HPDE6-E6E7 (cell line): ENCODE measurements around the gene UST.

Source experiments
- DNase-seq: peaks from one replicate; pipeline ENCODE4 v3.0.0; 2011; ENCODE audit warnings: missing footprints; ENCODE audit errors: extremely low spot score

UST gene

DNA sequence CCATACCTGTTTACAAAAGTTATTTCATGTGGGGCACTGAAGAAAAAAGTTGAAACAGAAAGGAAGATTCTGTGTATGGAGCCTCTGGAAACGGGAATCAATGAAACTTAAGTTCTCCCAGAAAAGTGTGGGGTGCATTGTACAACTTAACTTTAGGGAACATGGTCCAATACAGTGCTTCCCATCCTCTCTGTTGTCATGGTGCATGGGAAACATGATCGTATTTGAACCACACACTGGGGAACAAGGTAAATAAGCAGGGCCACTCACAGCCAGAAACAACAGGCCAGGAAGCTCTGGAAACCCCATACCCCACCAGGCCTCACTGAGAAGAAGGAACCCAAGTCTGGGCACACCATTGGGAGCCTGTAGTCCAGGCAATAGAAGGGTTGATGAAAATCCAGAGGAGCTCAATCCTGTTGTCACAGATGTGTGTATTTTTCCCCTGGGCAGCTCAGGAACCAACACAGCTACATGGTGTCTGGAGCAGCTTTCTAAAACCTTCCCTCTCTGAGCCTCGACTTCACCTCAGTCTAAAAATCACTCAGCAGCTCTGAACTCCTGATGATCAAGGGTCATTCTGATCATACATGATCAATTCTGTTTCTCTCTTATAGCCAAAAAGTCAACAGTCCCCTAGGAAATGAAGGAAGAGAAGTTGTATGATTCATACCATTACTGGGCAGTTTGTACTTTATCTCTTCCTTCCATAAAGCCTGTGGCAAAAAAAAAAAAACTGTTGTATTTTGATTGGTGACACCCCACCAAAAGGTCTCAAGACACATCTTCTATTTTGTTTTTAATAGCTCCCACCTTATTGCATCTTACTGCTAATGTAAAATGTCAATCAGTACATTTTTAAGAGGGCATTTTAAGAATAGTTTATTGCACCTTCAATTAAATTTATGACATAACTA is 372.2 kb downstream of the UST start:
- no peak for DNase-seq

DNA sequence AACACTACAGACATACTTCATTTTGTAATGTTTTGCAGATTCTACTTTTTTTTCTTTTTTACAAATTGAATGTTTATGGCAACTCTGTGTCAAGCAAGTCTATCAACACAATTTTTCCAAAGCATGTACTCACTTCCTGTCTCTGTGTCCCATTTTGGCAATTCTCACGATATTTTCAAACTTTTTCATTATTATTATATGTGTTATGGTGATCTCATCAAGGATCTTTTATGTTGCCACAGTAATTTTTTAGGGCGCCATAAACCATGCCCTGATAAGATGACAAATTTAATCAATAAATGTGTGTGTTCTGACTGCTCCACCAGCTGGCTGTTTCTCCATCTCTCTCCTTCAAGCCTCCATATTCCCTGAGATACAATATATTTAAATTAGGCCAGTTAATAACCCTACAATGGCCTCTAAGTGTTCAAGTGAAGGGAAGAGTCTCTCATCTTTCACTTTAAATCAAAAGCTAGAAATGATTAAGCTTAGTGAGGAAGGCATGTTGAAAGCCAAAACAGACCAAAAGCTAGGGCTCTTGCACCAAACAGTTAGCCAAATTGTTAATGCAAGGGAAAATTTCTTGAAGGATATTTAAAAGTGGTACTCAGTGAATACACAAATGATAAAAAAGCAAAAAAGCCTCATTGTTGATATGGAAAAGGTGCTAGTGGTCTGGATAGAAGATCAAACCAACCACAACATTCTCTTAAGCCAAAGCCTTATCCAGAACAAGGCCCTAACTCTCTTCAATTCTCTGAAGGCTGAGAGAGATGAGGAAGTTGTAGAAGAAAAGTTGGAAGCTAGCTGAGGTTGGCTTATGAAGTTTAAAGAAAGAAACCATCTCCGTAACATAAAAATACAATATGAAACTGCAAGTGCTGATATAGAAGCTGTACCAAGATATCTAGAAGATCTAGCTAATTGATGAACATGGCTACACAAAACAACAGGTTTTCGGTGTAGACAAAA is 376.3 kb downstream of the UST start:
- DNase-seq: no peak

DNA sequence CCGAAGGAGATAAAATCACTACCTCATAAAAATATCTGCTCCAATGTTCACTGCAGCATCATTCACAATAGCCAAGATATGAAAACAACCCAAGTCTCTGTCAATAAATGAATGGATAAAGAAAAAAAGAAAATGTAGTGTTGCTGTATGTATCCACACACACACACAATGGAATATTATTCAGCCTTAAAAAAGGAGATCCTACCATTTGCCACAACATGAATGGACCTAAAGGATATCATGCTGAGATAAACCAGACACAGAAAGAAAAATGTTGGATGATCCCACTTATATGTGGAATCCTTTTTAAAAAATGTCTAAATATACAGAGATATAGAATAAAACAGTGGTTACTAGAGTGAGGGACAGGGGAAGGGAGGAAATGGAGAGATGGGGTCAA is 378.5 kb downstream of the UST start:
- no peak for DNase-seq
